HCT116 (cell line): ENCODE data around the gene GTF3C5. TPM values are rescaled to one million over a fixed set of nuclear protein-coding genes. Genes with fewer than 3 reads are reported as not detected.

Experiments
- ATAC-seq: fragments of 200-7000 bp; cut with Tn5 transposase; 2 replicates; pipeline ENCODE4 v1.9.1; 2020; ENCODE audit warnings: mild to moderate bottlenecking, moderate library complexity
- BruUV-seq: library from RNA; stranded (reverse); fragments of 400-500 nt; replicated peaks from 2 replicates; lab custom pipeline; 2021; lab: Mats Ljungman, UMichigan
- CTCF ChIA-PET: fragments of 300-600 bp; sonication (Branson Sonifier 250); formaldehyde crosslinking; loops from one replicate; lab custom pipeline; 2021; ENCODE audit warnings: antibody characterized with exemption; lab: Charles Lee
- POLR2A ChIA-PET: fragments of 300-600, 350-600 bp; sonication (Branson Sonifier 250); formaldehyde crosslinking; loops from one replicate; lab custom pipeline; 2021; ENCODE audit warnings: antibody characterized with exemption; lab: Charles Lee
- RAD21 ChIA-PET, 2 experiments: fragments of 300-600 bp; sonication (Branson Sonifier 250); formaldehyde crosslinking; loops; one replicate each; lab custom pipeline; 2023; ENCODE audit warnings: low total read pairs in 2 of 2; ENCODE audit not compliant: uncharacterized antibody in 2 of 2, unreplicated experiment in 2 of 2, low non-redundant PET in 1 of 2; lab: Charles Lee
- DNase-seq: peaks from one replicate; pipeline ENCODE4 v3.0.0-alpha.2; 2010; ENCODE audit warnings: low read depth, low spot score
- H2AFZ ChIP-seq: fragments of 200-600 bp; shearing (Covaris generic), sonication (generic); 2 replicates; pipeline ENCODE4 v1.6.1; 2017; ENCODE audit warnings: low read depth, mixed run types, mixed read lengths, antibody characterized with exemption, low read length; ENCODE audit not compliant: poor library complexity, severe bottlenecking
- H3K27ac ChIP-seq: 2 replicates; pipeline ENCODE4 v1.5.1; 2012; ENCODE audit warnings: low read depth, low read length
- H3K27me3 ChIP-seq: fragments of 200-600 bp; sonication (generic); 2 replicates; pipeline ENCODE4 v1.6.1; 2016; ENCODE audit warnings: mixed run types, low read length, mixed read lengths; ENCODE audit not compliant: insufficient read depth
- H3K36me3 ChIP-seq, 2 experiments: fragments of 200-500 bp in 1 of 2; fragments of 200-600 bp in 1 of 2; sonication (Bioruptor generic) in 1 of 2; sonication (generic) in 1 of 2; 2 replicates each; pipeline versions ENCODE4 v1.5.1 to v1.6.1; 2014 to 2016; ENCODE audit warnings: low read length in 2 of 2, inconsistent platforms in 1 of 2, mixed read lengths in 1 of 2, mixed run types in 1 of 2; ENCODE audit not compliant: insufficient read depth in 2 of 2, control insufficient read depth in 1 of 2
- H3K4me1 ChIP-seq, 2 experiments: fragments of 200-600 bp in 1 of 2; sonication (generic) in 1 of 2; 2 replicates each; pipeline versions ENCODE4 v1.5.1 to v1.6.1; 2012 to 2017; ENCODE audit warnings: low read length in 2 of 2, inconsistent platforms in 1 of 2, mild to moderate bottlenecking in 1 of 2, mixed read lengths in 1 of 2, mixed run types in 1 of 2, moderate library complexity in 1 of 2; ENCODE audit not compliant: insufficient read depth in 2 of 2, control insufficient read depth in 1 of 2
- H3K4me2 ChIP-seq: fragments of 200-600 bp; sonication (generic); 2 replicates; pipeline ENCODE4 v1.6.1; 2017; ENCODE audit warnings: mixed run types, low read length, mixed read lengths
- H3K4me3 ChIP-seq, 2 experiments: fragments of 200-600 bp in 1 of 2; sonication (generic) in 1 of 2; replicated peaks in 1 of 2; 2 replicates each; pipeline ENCODE4 v1.5.1; 2011 to 2016; ENCODE audit warnings: low read length in 2 of 2, control low read depth in 1 of 2, low read depth in 1 of 2, mild to moderate bottlenecking in 1 of 2, mixed read lengths in 1 of 2, mixed run types in 1 of 2
- H3K79me2 ChIP-seq: fragments of 200-600 bp; sonication (generic); 2 replicates; pipeline ENCODE4 v1.6.1; 2017; ENCODE audit warnings: mild to moderate bottlenecking, mixed run types, low read length, moderate library complexity, mixed read lengths; ENCODE audit not compliant: insufficient read depth
- H3K9ac ChIP-seq: fragments of 200-600 bp; sonication (generic); 2 replicates; pipeline ENCODE4 v1.6.1; 2016; ENCODE audit warnings: low read length, mixed read lengths
- H3K9me2 ChIP-seq: fragments of 200-600 bp; sonication (generic), shearing (Covaris generic); 2 replicates; pipeline ENCODE4 v1.6.1; 2017; ENCODE audit warnings: mixed run types, mild to moderate bottlenecking, moderate library complexity; ENCODE audit not compliant: insufficient read depth
- H3K9me3 ChIP-seq, 2 experiments: fragments of 200-500 bp in 1 of 2; fragments of 200-600 bp in 1 of 2; sonication (Bioruptor generic) in 1 of 2; sonication (generic) in 1 of 2; 2 replicates each; pipeline ENCODE4 v1.6.1; 2014 to 2017; ENCODE audit warnings: low read length in 2 of 2, mixed read lengths in 2 of 2, inconsistent platforms in 1 of 2, low read depth in 1 of 2, mild to moderate bottlenecking in 1 of 2, mixed run types in 1 of 2, moderate library complexity in 1 of 2; ENCODE audit not compliant: control insufficient read depth in 1 of 2, insufficient read depth in 1 of 2
- H4K20me1 ChIP-seq: fragments of 200-600 bp; sonication (generic), shearing (Covaris generic); 2 replicates; pipeline ENCODE4 v1.6.1; 2017; ENCODE audit warnings: mixed run types, mild to moderate bottlenecking, moderate library complexity; ENCODE audit not compliant: insufficient read depth
- ATF3 ChIP-seq: IDR thresholded peaks from 2 replicates; pipeline ENCODE4 v1.6.1; 2012
- CBX3 ChIP-seq: IDR thresholded peaks from 2 replicates; pipeline ENCODE4 v1.6.1; 2012; ENCODE audit warnings: low read depth
- CTCF ChIP-seq, 3 experiments: fragments of 200-600 bp in 1 of 3; sonication (generic) in 1 of 3; IDR thresholded peaks in 2 of 3; conservative IDR thresholded peaks in 1 of 3; 2 replicates each; pipeline ENCODE4 v1.5.1; 2012 to 2017; ENCODE audit warnings: low read depth in 2 of 3, low read length in 2 of 3, antibody characterized with exemption in 1 of 3, borderline replicate concordance in 1 of 3, control low read depth in 1 of 3, mild to moderate bottlenecking in 1 of 3, mixed read lengths in 1 of 3, mixed run types in 1 of 3, moderate library complexity in 1 of 3; ENCODE audit not compliant: insufficient read depth in 1 of 3
- EGR1 ChIP-seq: IDR thresholded peaks from 2 replicates; pipeline ENCODE4 v1.6.1; 2012; ENCODE audit warnings: low read depth
- ELF1 ChIP-seq: IDR thresholded peaks from 2 replicates; pipeline ENCODE4 v1.6.1; 2012; ENCODE audit warnings: low read depth, borderline replicate concordance
- FOSL1 ChIP-seq: IDR thresholded peaks from 2 replicates; pipeline ENCODE4 v1.6.1; 2012; ENCODE audit warnings: low read depth
- MAX ChIP-seq: IDR thresholded peaks from 2 replicates; pipeline ENCODE4 v1.6.1; 2012
- RAD21 ChIP-seq: IDR thresholded peaks from 2 replicates; pipeline ENCODE4 v1.6.1; 2012; ENCODE audit warnings: low read depth, mild to moderate bottlenecking
- SP1 ChIP-seq: IDR thresholded peaks from 2 replicates; pipeline ENCODE4 v1.6.1; 2012; ENCODE audit warnings: low read depth
- SRF ChIP-seq: IDR thresholded peaks from 2 replicates; pipeline ENCODE4 v1.6.1; 2012; ENCODE audit warnings: low read depth
- YY1 ChIP-seq: IDR thresholded peaks from 2 replicates; pipeline ENCODE4 v1.6.1; 2011; ENCODE audit warnings: low read length, low read depth, moderate library complexity, mild to moderate bottlenecking; ENCODE audit not compliant: insufficient replicate concordance; ENCODE audit errors: extremely low read depth
- ZBTB33 ChIP-seq: IDR thresholded peaks from 2 replicates; pipeline ENCODE4 v1.6.1; 2011; ENCODE audit warnings: mild to moderate bottlenecking, low read length, moderate library complexity; ENCODE audit not compliant: insufficient replicate concordance; ENCODE audit errors: extremely low read depth
- ZFX ChIP-seq: fragments of 450-650 bp; IDR thresholded peaks from 2 replicates; pipeline ENCODE4 v1.6.1; 2017
- intact Hi-C: fragments of 100-400 bp; cut with micrococcal nuclease; formaldehyde crosslinking; loops from 2 replicates; pipeline ENCODE4 v1.10.0; 2022
- total RNA-seq: library from RNA; stranded (reverse); gene quantifications from one replicate; pipeline ENCODE4 v1.2.1, GENCODE V29; 2021; ENCODE audit not compliant: unreplicated experiment

Gene GTF3C5
- total RNA-seq, 1 experiment from 2014 or later, result 95.1 TPM

GRCh38 chr9:133075925-133076630 lies 45.3 kb downstream of the GTF3C5 start:
- Histone ChIP-seq H3K4me2 (no peak overlapping the region), H2AFZ (no peak overlapping the region), H3K27ac (no peak overlapping the region), H3K9me2 (no peaks in the 10 kb centered on the region), H3K79me2 (no peaks in the 10 kb centered on the region), H3K27me3 (0 out of 2 replicates have a peak, but pooled peaks cover 3% of the 10 kb centered on the region), H3K9me3 (no peaks in the 10 kb centered on the region), H3K4me1 (no peaks in the 10 kb centered on the region), H3K36me3 (no peaks in the 10 kb centered on the region), H4K20me1 (no peaks in the 10 kb centered on the region), H3K4me3 (no peak overlapping the region), H3K9ac (no peak overlapping the region)
- TF ChIP-seq YY1 (no peak), CTCF (IDR thresholded peaks at IDR 0.05 in 2 of 3, conservative IDR thresholded peaks at IDR 0.05 in 1 of 3; ENCODE audit: borderline replicate concordance in 1 of 3, insufficient read depth in 1 of 3, low read depth in 2 of 3, low read length in 2 of 3) (no peak), MAX (no peak), SRF (no peak), FOSL1 (no peak), ZBTB33 (no peak), ATF3 (no peak), SP1 (no peak), ELF1 (no peak), EGR1 (no peak), RAD21 (no peak), ZFX (no peak), CBX3 (no peak)
- no peak for DNase-seq
- ChIA-PET CTCF (interaction anchor here (2.8 kb wide), 1 partner anchor 68 kb away, joined by 7 read pairs; no protein-coding TSS in a partner anchor), RAD21 (no interaction called here), POLR2A (no interaction called here)
- ATAC-seq, result no peak
- BruUV-seq, result no TSS peak
- intact Hi-C loops, result no loop called here
